HG03469 (cell line): Measurements from ENCODE around the gene KISS1.

Experiments
- ATAC-seq: cut with Tn5 transposase; IDR thresholded peaks from one replicate; pipeline ENCODE4 v1.9.1; 2021; ENCODE audit warnings: mild to moderate bottlenecking, moderate library complexity, moderate number of reproducible peaks; ENCODE audit not compliant: unreplicated experiment

The KISS1 gene

DNA sequence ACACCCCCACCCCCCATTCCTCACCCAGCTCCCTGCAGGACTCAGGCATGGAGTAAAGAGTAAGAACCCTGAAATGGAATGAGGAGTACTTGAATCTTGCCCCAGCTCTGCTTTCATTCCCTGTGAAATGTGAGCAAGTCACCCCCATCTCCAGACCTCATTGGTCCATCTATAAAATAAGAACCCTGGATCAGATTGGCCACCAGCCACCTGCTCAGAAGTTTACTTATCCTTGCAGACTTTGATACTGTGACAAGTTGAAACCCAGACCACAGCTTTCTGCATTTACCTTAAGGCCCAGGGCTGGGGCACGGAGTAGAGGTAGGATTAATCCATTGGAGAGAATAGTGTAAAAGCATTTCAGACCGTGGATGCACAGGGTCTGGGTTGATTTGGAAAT, 2.2 kb downstream of the KISS1 start:
- no peak for ATAC-seq

DNA sequence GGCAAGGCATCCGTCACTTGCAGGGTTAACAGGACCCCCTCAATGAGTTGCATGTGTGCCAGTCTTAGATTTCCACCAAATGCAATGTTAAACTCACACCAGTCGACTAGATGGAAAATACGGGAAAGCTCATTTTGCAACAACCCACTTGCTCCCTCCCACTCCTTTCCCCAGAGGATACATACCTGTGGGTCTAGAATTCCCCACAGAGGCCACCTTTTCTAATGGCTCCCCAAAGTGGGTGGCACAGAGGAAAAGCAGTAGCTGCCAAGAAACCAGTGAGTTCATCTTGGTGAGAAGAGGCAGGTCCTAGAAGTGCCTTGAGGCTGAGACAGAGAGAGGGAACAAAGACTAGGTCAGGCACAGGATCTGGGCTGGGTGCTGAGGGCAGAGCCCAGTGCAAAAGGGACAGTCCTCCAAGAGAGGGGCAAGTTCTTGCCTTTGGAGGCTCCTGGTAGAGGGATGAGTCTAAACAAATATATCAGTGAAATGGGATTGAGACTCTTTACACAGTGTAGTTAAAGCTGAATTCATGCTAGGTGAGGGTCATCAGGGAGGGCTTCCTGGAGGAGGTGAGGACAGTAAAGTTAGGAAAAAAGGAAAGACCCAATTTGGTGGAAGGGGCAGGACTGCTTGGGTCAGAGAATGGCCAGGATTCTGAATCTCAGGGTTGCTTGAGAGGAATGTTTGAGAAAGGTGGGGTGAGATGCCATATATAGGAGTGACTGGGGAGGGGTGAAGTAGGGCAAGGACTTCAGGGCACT, 3.5 kb downstream of the KISS1 start:
- no peak for ATAC-seq

DNA sequence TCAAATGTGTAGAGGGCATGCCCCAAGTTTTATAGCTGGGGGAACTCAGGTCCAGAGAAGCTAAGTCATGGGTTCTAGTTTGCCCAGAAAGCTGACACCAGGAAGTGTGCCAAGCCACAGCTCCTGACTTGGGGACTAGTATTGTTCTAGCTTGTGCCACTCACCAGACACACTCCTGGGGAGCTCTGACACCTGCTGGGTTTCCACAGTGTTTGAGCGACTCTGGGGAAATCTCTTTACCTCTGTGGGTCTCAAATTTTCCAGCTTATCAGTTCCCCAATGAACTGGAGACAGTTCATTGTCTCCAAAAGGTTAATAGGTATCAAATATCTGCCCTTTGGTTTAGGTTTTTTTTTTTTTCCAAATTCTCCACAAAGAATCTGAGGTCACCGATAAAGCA, 4.2 kb downstream of the KISS1 start:
- no peak for ATAC-seq

DNA sequence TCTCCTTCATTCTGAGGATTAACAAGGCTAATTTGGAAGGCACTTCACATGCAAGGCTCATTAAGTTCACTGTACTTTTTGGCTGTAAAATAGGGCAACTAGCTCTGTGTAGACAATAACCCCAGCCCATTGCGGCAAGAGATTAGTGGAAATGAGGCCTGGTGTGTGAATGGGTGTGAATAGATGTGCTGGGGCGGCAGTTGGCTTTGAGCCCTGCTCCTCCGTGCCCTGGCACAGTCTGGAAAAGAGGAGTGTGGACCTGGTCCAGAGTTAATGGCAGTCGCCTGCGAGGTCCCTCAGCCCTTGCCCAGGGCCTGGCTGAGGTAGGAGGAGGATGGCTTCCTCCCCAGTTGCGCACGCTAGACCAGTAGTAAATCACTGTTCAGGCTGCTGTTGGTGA, 4.8 kb downstream of the KISS1 start:
- ATAC-seq = no peak

DNA sequence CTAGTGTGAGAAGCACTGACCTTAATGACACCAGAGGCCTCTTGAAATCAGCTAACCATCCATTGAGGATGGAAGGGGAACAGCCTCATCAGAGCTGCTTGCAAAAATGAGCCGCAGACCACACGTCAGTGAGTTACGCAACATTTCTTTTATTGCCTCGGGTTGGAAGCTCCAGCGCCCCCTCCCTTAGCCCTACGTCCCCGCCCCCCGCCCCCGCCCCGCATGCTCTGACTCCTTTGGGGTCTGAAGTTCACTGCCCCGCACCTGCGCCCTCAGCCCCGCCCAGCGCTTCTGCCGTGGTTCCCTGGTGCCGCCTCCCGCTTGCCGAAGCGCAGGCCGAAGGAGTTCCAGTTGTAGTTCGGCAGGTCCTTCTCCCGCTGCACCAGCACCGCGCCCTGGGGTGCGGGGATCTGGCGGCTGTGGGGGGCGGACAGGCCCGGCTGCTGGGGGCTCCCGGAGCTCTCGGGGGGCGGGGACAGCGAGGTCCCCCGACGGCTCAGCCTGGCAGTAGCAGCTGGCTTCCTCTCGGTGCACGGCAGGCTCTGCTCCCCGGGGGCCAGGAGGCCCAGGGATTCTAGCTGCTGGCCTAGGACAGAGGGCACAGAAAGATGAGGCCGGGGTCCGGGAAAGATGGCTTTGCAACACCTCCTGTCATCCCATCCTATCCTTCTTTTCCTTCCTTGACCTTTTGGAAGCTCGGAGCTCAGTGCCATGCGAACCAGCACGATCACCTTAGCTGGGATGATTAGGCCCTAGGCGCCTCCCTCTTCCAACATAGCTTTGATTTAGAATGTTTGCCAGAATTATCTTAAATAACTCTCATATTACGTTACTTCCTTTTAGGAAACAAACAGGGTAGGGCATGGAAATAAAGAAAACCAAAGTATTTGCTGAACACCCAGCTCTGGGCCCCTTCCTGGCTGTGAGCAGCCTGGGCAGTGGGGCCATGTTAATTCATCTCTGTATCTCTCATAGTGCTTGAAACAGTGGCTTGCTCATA, 5.8 kb downstream of the KISS1 start:
- ATAC-seq = no peak

DNA sequence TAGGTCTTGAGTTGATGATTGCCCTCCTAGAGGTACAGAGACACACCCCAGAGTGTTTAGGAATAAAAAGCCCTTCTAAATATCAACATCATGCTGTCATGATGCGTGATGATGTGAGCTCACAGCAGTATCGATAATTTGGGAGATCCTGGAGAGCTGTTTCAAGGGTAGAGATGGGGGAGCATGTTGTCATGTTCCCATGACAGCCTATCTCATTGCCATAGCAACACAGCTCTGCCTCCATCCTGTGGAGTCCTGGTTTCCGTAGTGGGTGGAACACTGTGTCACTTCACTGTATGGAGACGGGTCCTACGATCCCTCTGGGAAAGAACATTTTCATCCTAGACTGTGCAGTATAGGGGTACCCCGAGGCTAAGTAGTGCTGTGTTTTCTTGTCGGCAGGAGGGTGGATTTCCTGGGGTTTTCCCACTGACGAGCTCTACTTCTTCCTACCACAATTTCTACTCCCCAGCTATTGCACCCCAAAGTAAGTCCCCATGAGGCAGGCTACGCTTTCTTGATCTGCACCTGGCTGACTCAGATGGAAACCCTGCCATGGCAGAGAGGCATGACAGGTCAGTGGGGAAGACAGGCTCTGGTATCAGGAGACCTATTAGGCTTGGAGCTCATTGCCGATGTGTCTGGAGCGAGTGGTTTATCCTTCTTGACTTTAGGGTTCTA, 7.2 kb downstream of the KISS1 start:
- no peak for ATAC-seq

DNA sequence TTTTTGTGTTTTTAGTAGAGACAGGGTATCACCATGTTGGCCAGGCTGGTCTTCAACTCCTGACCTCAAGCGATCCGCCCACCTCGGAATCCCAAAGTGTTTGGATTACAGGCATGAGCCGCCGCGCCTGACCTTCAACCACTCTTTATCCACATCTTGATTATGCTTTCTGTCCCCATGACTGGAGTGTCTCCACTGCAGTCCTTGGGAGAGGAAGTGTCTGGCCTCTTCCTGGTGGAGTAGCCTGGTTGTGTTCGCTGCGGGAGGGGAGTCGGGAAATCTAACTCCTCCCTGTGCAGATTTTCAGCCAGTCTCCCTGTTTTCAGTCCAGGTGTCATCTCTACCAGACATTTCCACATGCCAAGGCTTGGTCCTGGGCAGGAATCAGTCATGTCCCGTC, 9.7 kb downstream of the KISS1 start:
- no peak for ATAC-seq

DNA sequence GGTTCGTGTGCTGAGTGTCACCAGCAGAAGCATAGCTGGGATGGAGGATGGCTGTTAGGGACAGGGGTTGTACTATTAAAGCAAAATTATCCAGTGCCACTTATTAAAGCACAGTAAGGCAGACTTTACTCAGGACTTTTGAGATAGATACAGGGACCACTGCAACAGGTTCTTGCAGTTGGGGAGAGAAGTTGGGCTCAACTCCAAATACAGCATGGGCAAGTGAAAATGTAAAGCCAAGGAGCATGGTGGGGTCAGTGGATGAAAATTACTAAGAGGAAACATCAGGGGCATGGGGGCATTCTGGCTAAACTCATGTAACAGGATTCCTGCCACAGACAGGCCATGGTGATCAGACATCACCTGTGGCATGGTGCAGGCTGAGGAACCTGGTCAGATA, 15.2 kb downstream of the KISS1 start:
- no peak for ATAC-seq

DNA sequence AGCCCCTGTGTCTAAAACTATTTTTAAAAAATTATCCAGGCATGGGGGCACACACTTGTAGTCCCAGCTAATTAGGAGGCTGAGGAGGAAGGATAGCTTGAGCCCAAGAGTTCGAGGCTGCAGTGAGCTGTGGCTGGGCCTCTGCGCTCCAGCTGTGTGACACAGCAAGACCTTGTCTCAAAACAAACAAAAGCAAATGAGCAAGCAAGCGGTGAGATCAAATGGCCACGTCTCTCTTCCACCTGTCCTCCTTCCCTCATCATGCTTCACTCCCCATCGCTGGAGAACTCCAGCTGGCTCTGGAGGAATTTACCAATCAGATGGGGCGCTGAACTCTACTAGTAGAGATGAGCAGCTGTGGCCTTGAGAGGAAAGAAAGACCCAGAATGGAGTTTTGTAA, 16.2 kb downstream of the KISS1 start:
- no peak for ATAC-seq

DNA sequence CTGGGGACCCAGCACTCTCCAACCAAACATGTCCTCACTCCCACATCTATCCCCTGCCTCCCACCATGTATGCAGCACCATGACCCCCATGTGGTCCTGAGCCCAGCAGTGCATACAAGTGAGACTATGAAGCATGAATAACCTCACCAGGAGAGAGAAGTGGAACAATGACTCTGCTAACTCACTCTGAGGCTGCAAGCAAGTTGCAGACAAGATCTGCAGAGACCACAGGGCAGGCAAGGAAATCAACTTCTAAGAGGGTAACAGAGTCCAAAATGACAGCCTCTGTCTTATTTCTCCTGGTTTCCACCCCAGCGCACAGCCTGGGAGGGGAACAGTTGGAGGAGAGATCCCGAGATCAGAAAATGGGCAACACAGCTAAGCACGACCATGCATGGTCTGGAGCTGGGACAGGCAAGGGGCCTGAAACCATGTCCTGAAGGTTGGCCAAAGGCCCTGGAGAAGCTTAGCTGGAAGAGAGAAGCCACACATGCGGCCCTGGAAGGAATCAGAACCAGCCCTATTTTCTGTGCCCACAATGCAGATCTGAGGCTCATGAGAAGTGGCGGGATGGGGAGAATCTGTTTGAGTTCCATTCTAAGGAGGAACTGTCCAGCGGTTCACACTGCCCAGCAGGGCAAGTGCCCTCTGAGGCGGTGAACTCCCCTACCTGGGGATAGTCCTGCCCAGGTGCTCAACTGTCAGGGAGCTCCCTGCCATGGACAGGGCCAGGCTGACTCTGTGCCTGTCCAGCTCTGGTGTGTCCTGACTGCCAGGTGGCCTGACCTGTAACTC, 17.6 kb downstream of the KISS1 start:
- ATAC-seq = no peak

DNA sequence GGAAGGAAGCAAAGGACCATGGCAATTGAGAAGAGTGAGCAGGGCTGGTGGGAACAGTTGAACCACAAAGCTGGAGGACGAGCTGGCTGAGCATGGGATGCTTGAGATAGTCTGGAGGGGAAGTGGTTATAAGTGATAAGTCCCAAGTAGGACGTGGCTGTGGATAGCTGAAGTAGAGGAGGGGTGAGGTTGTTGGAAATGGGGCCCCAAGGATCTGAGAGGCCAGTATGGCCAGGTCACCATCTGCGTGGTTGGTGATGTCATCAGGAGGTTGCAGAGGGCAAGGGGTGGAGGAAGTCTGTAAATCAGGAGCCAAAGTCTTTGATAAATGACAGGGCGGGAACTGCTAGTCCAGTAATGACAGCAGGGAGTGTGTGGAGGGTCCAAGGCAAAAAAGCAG, 19.2 kb downstream of the KISS1 start:
- ATAC-seq = no peak

DNA sequence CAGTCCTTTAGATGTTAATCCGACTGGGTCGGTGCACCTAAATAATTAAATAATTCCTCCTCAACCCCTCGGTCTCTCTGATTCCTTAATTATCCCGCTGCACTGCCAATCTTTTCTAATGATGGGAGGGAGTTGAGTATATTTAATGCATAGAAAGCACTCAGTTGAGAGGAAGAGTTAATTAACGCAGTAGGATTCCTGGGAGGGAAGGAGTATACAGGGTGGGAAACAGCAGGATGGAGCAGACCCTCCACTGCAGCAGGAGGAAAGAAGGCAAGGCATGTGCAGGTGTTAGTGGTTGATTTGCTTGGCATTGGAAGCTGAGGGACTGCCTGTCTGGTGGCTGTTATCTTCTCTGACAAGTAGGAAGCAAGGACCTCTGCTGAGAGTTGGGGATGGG, 20.2 kb downstream of the KISS1 start:
- ATAC-seq = no peak

DNA sequence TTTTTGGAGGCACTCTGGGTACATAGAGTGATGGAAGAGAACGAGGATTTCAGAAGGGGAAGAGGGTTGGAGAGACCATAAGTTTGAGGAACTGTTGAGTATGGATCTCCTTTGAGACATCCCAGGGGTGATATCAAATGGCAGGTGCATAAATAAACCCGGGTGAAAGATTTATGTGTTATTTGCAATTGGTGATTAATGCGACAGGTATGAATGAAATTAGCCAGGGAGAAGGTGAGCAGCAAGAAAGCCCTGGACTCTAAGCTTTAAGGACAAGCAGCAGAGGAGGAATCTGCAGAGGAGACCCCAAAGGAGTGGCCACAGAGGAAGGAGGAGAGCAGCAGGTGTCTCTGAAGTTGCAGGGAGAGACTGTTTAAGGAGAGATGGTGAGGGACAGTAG, 21.3 kb downstream of the KISS1 start:
- ATAC-seq = no peak

DNA sequence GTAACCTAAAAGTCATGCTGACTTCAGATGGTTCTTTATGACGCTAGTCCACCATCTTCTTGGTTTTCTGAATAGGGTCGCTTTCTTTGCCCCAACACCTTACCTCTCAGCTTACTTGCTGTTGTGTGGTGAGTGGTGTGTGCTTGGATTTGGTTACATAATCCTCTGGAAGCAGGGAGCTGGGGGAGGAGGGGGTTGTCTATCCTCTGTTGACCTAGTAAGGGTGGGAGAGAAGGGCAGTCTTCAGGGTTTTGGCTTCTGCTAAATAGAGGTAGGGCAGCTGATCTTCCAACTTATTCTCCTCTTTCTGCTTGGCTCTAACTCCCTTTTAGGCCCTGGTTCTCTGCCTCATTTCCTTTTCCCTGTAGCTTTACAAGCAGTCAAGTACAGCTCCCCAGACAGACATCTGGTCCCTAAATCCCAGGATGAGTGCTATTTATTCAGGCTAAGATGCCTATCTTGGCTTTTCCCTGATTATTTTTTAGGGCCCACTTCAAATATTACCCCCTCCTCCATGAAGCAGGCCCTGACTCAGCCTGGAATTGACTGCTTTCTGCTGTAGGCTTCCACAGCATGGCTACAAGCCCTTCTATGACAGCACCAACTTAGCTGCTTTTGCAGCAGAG, 23.8 kb downstream of the KISS1 start:
- no peak for ATAC-seq

DNA sequence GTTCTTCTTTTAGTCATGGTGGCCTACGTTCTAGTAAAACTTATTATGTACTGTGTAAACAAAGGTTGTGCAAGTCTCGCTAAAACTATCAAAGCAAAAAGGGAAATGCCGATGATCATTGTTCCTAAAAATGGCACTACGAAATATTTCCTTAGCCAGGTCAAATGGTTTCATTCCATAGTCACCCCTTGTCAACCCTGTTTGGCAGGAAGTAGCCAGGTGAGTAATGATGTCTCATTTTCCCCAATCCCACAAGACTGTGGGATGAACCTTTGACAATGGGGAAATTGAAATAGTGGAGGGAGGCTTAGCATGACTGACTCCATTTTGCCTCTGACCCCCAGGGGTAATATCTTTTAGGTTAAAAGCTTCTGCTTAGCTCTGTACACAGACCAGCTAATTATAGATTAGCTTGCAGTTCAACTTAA, 24.5 kb downstream of the KISS1 start:
- ATAC-seq = no peak

DNA sequence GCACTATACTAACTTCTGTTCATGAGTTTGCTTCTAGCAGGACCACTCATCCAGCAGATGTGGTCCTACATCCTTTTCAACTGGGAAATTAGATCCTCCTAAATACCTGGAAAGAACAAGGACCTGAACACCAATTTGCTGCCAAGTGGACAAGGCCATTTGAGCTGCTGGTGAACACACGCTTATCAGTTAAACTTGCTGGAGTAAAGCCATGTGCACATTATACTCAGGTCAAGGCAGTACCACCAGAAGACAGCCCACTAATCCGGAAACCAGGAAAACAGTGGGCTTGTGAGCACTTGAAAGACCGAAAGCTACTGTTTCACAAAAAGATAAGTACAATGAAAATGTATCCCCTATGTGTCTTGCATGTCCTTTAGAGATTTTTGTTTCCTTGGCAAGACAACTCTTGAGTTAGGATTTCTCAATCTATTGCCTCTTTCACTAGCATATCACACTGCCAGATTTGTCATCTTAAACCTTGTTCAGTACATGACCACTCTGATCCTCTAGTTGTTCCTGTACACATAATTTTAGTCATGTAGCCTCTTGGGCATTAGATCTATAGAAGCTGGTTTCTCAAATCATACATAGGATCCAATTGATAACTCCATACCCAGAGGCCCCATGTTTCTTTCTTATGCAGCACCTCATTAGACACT, 25.7 kb downstream of the KISS1 start:
- ATAC-seq = no peak

DNA sequence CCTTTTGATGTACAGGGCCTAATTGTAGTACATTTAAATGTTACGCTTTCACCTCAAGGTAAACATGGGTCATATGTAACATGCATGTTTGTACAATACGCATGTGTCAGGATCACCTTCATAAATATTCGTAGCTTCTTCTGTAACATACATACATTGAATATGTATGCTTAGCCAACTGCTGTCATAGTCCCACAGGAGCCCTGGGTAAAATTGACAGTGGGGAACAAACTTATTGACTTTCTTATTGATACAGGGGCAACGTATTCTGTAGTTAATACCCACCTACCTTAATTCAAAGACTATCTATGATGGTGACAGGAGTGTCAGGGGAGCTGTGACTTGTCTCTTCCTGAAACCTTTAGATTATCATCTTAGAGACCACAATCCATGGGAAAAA, 26.4 kb downstream of the KISS1 start:
- no peak for ATAC-seq

DNA sequence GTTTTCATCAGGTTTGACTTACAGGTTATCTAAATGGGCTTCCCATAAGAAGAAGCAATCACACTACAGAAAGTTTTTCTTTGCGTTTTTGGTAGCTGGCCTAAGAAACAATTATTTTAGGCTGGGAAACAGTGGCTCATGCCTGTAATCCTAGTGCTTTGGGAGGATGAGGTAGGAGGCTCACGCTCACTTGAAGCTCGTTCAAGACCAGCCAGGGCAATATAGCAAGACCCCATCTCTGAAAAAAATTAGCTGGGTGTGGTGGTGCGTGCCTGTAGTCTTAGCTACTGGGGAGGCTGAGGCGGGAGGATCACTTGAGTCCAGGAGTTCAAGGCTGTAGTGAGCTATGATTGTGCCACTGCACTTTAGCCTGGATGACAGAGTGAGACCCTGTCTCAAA, 28.6 kb downstream of the KISS1 start:
- ATAC-seq = no peak

DNA sequence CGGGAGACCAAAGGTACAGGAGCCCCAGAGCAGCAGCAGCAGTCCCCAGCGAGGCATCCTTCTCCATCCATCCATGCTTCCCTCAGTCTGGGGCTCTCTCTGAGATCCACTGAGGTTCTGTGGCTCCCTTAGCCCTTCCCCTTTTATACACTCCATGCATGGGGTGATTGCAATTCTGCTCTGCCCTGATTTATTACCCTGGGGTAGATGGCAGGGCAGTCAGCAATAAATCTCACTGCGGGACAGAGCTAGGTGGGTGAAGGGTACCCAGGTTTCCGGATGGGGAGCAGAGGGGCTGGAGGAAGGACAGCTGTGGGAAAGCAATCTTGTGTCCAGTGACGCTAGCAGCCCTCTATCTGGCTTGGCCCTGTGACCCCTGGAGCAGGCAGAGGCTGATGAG, 30.1 kb downstream of the KISS1 start, which contains the start of gene REN:
Gene REN (minus strand): TSS at position 119 of the 400 bp plus-strand sequence. CDS start 44 bp downstream, at position 75.
- no peak for ATAC-seq
